Astrocyte of the cerebellum (primary cell): ENCODE results near the gene ASPG.

Source experiments
- DNase-seq: peaks from one replicate; pipeline ENCODE4 v3.0.0-alpha.2; 2011; ENCODE audit warnings: low read depth
- H3K4me3 ChIP-seq: 2 replicates; pipeline ENCODE4 v1.5.1; 2011; ENCODE audit warnings: mild to moderate bottlenecking, low read depth, low read length, moderate library complexity
- in situ Hi-C: cut with HindIII; loops from 2 replicates; pipeline ENCODE4 v1.10.0; 2017; ENCODE audit warnings: low sequenced_read_pairs
- TF ChIP-seq, protein P1 (sequence below): IDR thresholded peaks from 2 replicates; pipeline ENCODE4 v1.5.1; 2012; ENCODE audit warnings: low read length, low read depth, moderate library complexity, mild to moderate bottlenecking; ENCODE audit errors: missing control alignments

Gene ASPG

DNA sequence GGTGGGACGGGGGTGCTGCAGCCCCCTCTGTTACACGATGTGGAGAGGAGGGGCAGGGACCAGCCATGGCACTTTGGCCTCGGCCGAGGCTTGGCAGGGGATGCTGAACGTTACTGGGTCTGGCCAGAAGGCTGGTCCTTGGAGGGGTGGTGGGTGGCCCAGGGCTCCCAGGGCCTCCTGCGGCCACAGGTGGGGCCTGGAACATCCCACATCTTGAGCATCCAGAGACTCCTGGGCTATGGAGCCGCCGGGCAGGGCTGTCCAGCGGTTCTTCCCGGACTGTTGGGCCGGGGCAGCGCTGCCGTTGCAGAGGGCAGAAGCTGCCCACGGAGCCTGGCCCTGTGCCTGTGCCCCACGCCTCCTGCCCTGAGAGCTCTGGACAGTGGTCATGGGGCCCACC lies 68.7 kb downstream of the ASPG start:
- no peak for DNase-seq
- in situ Hi-C loops, result no loop called here
- TF ChIP-seq, protein P1, sequence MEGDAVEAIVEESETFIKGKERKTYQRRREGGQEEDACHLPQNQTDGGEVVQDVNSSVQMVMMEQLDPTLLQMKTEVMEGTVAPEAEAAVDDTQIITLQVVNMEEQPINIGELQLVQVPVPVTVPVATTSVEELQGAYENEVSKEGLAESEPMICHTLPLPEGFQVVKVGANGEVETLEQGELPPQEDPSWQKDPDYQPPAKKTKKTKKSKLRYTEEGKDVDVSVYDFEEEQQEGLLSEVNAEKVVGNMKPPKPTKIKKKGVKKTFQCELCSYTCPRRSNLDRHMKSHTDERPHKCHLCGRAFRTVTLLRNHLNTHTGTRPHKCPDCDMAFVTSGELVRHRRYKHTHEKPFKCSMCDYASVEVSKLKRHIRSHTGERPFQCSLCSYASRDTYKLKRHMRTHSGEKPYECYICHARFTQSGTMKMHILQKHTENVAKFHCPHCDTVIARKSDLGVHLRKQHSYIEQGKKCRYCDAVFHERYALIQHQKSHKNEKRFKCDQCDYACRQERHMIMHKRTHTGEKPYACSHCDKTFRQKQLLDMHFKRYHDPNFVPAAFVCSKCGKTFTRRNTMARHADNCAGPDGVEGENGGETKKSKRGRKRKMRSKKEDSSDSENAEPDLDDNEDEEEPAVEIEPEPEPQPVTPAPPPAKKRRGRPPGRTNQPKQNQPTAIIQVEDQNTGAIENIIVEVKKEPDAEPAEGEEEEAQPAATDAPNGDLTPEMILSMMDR, result no peak
- H3K4me3 ChIP-seq, result no peak overlapping the region

- no peak overlapping the region for H3K4me3 ChIP-seq
- DNase-seq, result no peak
- TF ChIP-seq, protein P1, result no peak
- in situ Hi-C loops, result no loop called here
Observed at GRCh38 chr14:104155513-104155912, 70.0 kb downstream of the ASPG start.

GRCh38 chr14:104156142-104156541 lies 70.6 kb downstream of the ASPG start:
- TF ChIP-seq, protein P1, result no peak
- DNase-seq, result no peak
- in situ Hi-C loops, result no loop called here
- no peak overlapping the region for H3K4me3 ChIP-seq

GRCh38 chr14:104157016-104157928 lies 71.8 kb downstream of the ASPG start:
- DNase-seq, result no peak

GRCh38 chr14:104158827-104159798 lies 73.6 kb downstream of the ASPG start:
- DNase-seq, result no peak
- TF ChIP-seq, protein P1, result no peak
- no peak overlapping the region for H3K4me3 ChIP-seq
- in situ Hi-C loops, result no loop called here

More at GRCh38 chr14:104157016-104157928, 71.8 kb downstream of the ASPG start:
- TF ChIP-seq, protein P1, result no peak
- no peak overlapping the region for H3K4me3 ChIP-seq
- in situ Hi-C loops, result no loop called here

DNA sequence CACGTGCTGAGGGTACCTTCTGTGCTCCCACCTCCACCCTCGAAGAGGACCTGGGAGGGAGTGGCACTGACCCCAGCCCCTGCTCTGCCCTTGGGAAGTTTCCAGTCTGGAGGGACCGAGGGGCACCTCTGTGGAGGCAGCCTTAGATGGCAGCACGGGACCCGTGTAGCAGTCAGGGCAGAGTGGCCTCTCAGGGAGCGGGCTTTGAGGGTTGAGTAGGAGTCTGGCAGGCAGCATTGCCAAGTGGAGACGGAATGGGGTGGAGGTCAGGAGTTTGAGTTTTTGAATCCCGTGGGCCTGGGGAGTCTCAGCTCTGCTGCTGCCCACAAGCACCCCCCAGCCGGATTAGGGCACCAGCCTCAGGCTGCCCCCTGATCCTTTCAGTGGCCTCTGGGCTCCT lies 74.5 kb downstream of the ASPG start:
- no peak for DNase-seq
- in situ Hi-C loops, result no loop called here
- TF ChIP-seq, protein P1, result no peak
- no peak overlapping the region for H3K4me3 ChIP-seq
